Uterus (tissue), 2 donors: Measurements from ENCODE around the gene SLC2A6.

Source experiments
- CTCF ChIP-seq, 4 experiments: fragments of 200-600 bp in 2 of 4; fragments of 450-650 bp in 2 of 4; sonication (generic) in 2 of 4; IDR thresholded peaks; one replicate each; pipeline ENCODE4 v1.5.1; 2016 to 2019; ENCODE audit warnings: antibody characterized with exemption in 4 of 4, mild to moderate bottlenecking in 2 of 4, moderate library complexity in 1 of 4
- POLR2A ChIP-seq, 2 donors: fragments of 450-650 bp; IDR thresholded peaks; one replicate each; pipeline ENCODE4 v1.6.1; 2016; ENCODE audit warnings: antibody characterized with exemption in 2 of 2, mild to moderate bottlenecking in 1 of 2, moderate library complexity in 1 of 2

GRCh38 chr9:133489253-133490190, 10.6 kb upstream of the SLC2A6 start:
- TF ChIP-seq CTCF (IDR thresholded peaks at IDR 0.05) (no peak), POLR2A (IDR thresholded peaks at IDR 0.05) (no peak)
